Measurements from ENCODE around the gene POLR2B. TPM values are rescaled to one million over a fixed set of nuclear protein-coding genes. Genes with fewer than 3 reads are reported as not detected.

Gene POLR2B
- total and polyA plus RNA-seq, 5 experiments from 2014 or later: 45.5 to 138 (median 64.5) TPM

DNA sequence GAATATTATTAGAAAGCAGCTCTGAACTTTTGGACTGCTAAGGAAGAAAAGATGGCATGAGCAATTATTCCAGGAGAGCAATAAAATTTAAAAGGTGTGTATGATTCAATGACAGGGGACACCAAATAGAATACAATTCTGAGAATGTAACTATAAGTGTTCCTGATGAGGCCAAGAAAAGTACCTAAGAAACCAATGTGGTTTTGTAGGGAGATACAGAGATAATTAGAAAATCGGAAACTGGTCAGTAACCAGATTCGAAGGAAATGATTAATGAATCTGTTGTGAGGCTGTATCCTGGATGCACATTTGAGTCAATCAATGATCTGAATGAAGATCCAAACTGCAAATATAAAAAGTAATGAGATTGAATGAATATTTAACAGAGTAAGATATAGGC is 7.3 kb upstream of the POLR2B start:
- DNase-seq: no peak
- H3K27me3 Mint-ChIP-seq: no peaks in the 10 kb centered on the region
- H3K36me3 Mint-ChIP-seq: peaks cover 20 to 77% (median 35%) of the 10 kb centered on the region in 3 donors
- POLR2A ChIA-PET: no interaction called here
- no peak overlapping the region for H3K4me3 Mint-ChIP-seq
- H3K9me3 Mint-ChIP-seq: peaks cover 0 to 20% (median 3%) of the 10 kb centered on the region in 9 donors
- H3K4me1 Mint-ChIP-seq: peaks cover 8 to 45% (median 32%) of the 10 kb centered on the region in 4 donors
- no peak overlapping the region for H3K27ac Mint-ChIP-seq
- ATAC-seq: no peak

- Mint-ChIP-seq H3K36me3 (peaks cover 20 to 67% (median 35%) of the 10 kb centered on the region in 3 donors), H3K9me3 (peaks cover 0 to 20% (median 3%) of the 10 kb centered on the region in 9 donors), H3K4me1 (peaks cover 10 to 46% (median 36%) of the 10 kb centered on the region in 4 donors), H3K27me3 (no peaks in the 10 kb centered on the region), H3K4me3 (peak overlapping the region in 2 of 10 donors; percentile 12 to 51), H3K27ac (peak overlapping the region in 1 of 10 donors; percentile 19)
- ATAC-seq: no peak
- POLR2A ChIA-PET: no interaction called here
- DNase-seq: no peak
Measured at GRCh38 chr4:56972389-56972788, 6.3 kb upstream of the POLR2B start.

- Mint-ChIP-seq H3K4me3 (no peak overlapping the region), H3K27ac (no peak overlapping the region), H3K4me1 (peaks cover 12 to 46% (median 39%) of the 10 kb centered on the region in 4 donors), H3K9me3 (peaks cover 0 to 20% (median 3%) of the 10 kb centered on the region in 9 donors), H3K27me3 (no peaks in the 10 kb centered on the region), H3K36me3 (peaks cover 20 to 63% (median 35%) of the 10 kb centered on the region in 3 donors)
- DNase-seq (no peak), ATAC-seq (no peak)
- POLR2A ChIA-PET: no interaction called here
Measured at GRCh38 chr4:56972809-56973208, 5.9 kb upstream of the POLR2B start.

DNA sequence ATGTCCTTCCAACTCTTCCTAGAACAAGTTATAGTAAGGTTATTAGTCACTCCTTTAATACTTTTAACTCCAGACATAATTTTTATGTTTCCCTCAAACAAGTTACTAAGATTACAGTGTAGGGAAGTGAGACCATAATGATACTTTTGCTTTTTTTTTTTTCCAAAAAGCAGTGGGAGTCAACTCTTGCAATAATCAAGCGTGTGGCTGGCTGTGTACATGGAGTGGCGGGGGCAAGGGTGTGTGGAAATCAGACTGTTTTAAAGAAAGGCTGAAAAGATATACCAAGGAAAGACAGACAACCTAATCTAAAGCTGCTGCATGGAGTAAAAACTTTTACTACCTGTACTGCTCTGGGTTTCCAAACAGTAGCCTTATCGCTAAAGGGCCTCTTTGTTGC is 5.4 kb upstream of the POLR2B start:
- ATAC-seq: no peak
- DNase-seq: no peak
- H3K4me1 Mint-ChIP-seq: peaks cover 12 to 46% (median 40%) of the 10 kb centered on the region in 4 donors
- H3K36me3 Mint-ChIP-seq: peaks cover 20 to 60% (median 35%) of the 10 kb centered on the region in 3 donors
- H3K27ac Mint-ChIP-seq: no peak overlapping the region
- H3K9me3 Mint-ChIP-seq: peaks cover 0 to 20% (median 3%) of the 10 kb centered on the region in 9 donors
- peak overlapping the region in 1 of 10 donors; percentile 67 for H3K4me3 Mint-ChIP-seq
- POLR2A ChIA-PET: no interaction called here
- no peaks in the 10 kb centered on the region for H3K27me3 Mint-ChIP-seq

- DNase-seq: no peak
- no peak for ATAC-seq
- Mint-ChIP-seq H3K36me3 (peaks cover 20 to 40% (median 32%) of the 10 kb centered on the region in 3 donors), H3K27me3 (no peaks in the 10 kb centered on the region), H3K9me3 (peaks cover 0 to 20% (median 3%) of the 10 kb centered on the region in 9 donors), H3K27ac (peak overlapping the region; percentile 37 to 91 (median 73)), H3K4me3 (peak overlapping the region; percentile 98 to 100 (median 99)), H3K4me1 (peaks cover 12 to 72% (median 55%) of the 10 kb centered on the region in 4 donors)
- POLR2A ChIA-PET: interaction anchor here (1.3 to 5.2 kb wide), 6 partner anchors 15 to 540 kb away, joined by 5 to 154 read pairs (median 12); partner anchors contain the start of genes PAICS, PPAT and REST
Measured at GRCh38 chr4:56976283-56976836, 2.3 kb upstream of the POLR2B start.

DNA sequence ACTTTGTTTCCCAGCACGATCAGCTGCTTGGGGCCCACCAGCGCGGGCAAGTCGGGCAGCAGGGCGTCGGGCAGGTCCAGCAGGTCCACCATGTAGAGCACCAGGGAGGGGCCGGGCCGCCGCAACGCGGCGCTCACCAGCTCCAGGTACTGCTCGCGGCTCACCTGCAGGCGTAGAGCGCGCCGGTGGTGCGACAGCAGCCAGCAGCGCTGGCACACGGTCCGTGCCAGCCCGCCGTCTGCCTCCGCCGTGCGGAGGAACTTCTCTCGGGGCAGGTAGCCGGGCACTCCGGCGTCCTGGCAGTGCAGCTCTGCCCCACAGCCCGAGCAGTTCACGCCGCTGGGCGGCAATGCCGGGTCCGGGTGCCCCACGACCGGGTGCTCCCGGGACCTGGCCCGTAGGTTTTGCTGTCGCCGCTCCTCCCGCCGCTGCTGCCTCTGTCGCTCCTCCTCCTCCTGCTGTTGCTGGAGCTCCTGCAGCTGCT is 1.8 kb upstream of the POLR2B start:
- Mint-ChIP-seq H3K27ac (peak overlapping the region; percentile 95 to 99 (median 97)), H3K27me3 (no peaks in the 10 kb centered on the region), H3K9me3 (peaks cover 0 to 20% (median 3%) of the 10 kb centered on the region in 9 donors), H3K4me3 (peak overlapping the region; percentile 98 to 100 (median 99)), H3K4me1 (peaks cover 16 to 74% (median 59%) of the 10 kb centered on the region in 4 donors), H3K36me3 (peaks cover 20 to 39% (median 28%) of the 10 kb centered on the region in 3 donors)
- ATAC-seq (peak; percentile 49 to 50), DNase-seq (peak in 9 of 10 donors; percentile 30 to 68 (median 50))
- POLR2A ChIA-PET: interaction anchor here (0.8 to 5.2 kb wide), 11 partner anchors 9 to 1029 kb away, joined by 3 to 154 read pairs (median 8); partner anchors contain the start of genes AASDH, CEP135, PAICS and PPAT

DNA sequence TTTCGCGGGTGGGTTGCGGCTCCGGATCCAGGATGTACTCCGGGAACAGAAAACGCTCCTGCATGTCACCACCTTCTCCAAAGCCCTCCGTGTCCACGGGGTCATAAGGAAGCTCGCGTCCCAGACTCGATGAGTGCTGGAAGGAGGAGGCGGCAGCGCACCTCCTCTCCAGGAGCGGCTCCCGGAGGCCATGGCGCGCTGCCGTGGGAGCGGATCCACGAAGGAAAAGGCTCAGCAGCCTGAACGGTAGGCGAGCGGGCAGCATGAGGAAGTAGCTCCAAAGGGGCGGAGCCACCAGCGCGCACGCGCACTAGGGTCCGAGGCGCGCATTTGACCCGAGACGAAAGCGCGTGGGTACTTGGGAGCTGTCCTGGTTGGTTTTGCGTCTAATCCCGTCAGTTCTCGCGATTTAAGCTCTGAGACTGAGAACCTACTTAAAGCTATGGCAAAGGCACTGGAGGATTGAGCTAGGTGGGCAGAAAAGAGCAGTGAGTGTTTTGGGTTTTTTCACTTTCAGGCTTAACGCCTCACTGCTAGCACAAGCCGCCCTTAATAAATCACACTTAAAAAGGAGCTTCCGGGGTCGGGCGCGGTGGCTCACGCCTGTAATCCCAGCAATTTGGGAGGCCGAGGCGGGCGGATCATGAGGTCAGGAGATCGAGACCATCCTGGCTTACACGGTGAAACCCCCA is 1.2 kb upstream of the POLR2B start, which contains the start of gene NOA1:
TSS of gene NOA1 (minus strand) at position 286 of the 692 bp plus-strand sequence. CDS start at position 265, 21 bp downstream.
- H3K4me1 Mint-ChIP-seq: peaks cover 15 to 75% (median 58%) of the 10 kb centered on the region in 4 donors
- peak within 1 kb of the TSS; percentile 98 to 100 (median 99) for H3K4me3 Mint-ChIP-seq
- H3K36me3 Mint-ChIP-seq: peaks cover 16 to 38% (median 22%) of the 10 kb centered on the region in 3 donors
- POLR2A ChIA-PET: interaction anchor here (0.6 to 5.2 kb wide), 16 partner anchors 8 to 1030 kb away, joined by 3 to 154 read pairs (median 5); partner anchors contain the start of genes AASDH, CEP135, PAICS and PPAT
- H3K27ac Mint-ChIP-seq: peak within 1 kb of the TSS; percentile 95 to 99 (median 97)
- ATAC-seq: peak; percentile 85 to 87
- peak; percentile 92 to 99 (median 98) for DNase-seq
- H3K9me3 Mint-ChIP-seq: peaks cover 0 to 15% (median 2%) of the 10 kb centered on the region in 9 donors
- H3K27me3 Mint-ChIP-seq: no peaks in the 10 kb centered on the region

DNA sequence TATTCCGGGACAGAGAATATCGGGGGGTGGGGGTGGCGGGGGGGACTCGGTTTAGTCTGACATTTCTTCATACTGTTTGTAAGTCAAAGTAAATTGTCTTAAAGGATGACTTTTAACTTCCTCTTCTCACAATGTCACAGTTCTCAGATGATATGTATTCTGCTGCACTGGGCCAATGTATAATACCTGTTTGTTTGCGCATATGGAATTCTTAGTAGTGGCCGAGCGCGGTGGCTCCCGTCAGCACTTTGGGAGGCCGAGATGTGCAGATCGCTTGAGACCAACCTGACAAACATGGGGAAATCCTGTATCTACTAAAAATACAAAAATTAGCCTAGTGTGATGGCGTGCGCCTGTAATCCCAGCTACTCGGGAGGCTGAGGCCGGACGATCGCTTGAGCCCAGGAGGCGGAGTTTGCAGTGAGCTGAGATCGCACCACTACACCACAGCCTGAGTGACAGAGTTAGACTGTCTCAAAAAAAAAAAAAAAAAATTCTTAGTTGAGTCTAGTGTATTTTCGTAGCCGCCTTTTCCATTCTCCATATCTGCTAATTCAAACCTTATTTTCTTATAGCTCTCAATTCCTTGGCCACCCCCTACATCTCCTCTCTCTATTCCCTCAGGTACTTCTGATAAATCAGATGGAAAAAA is 851 bp downstream of the POLR2B start:
- Mint-ChIP-seq H3K4me1 (peaks cover 17 to 79% (median 63%) of the 10 kb centered on the region in 4 donors), H3K36me3 (peaks cover 0 to 31% (median 5%) of the 10 kb centered on the region in 3 donors), H3K9me3 (no peaks in the 10 kb centered on the region), H3K27ac (peak overlapping the region; percentile 96 to 99 (median 98)), H3K27me3 (no peaks in the 10 kb centered on the region), H3K4me3 (peak overlapping the region; percentile 98 to 100 (median 99))
- DNase-seq: peak in 4 of 10 donors; percentile 11 to 32 (median 18)
- POLR2A ChIA-PET: interaction anchor here (0.6 to 5.2 kb wide), 8 partner anchors 13 to 592 kb away, joined by 3 to 154 read pairs (median 4); partner anchors contain the start of genes AASDH, PAICS, PPAT and REST
- ATAC-seq: no peak

DNA sequence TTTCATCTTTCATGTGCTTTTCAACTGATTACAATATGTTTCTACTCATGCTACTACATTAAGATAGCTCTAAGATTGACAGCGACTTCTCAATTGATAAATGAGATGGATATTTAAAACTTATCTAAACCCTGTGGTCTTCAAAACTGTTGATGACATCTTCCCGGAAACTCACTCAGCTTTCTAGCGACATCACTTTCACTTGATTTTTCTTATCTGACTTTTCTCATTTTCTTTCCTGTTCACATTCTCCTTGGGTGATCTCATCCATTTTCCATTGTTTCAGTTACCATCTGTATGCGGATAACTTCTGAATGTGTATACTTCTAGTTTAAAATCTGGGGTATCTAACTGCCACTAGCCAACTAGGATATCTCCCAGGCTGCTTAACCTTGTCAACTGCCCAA is 3.1 kb downstream of the POLR2B start:
- peak overlapping the region; percentile 21 to 100 (median 99) for H3K4me3 Mint-ChIP-seq
- POLR2A ChIA-PET: interaction anchor here (0.7 kb wide), 1 partner anchor 1033 kb away, joined by 3 read pairs; no protein-coding TSS in a partner anchor
- no peak for ATAC-seq
- no peaks in the 10 kb centered on the region for H3K9me3 Mint-ChIP-seq
- DNase-seq: no peak
- H3K27me3 Mint-ChIP-seq: no peaks in the 10 kb centered on the region
- peaks cover 17 to 75% (median 56%) of the 10 kb centered on the region in 4 donors for H3K4me1 Mint-ChIP-seq
- peak overlapping the region; percentile 21 to 87 (median 61) for H3K27ac Mint-ChIP-seq
- H3K36me3 Mint-ChIP-seq: peaks cover 0 to 42% (median 6%) of the 10 kb centered on the region in 3 donors

DNA sequence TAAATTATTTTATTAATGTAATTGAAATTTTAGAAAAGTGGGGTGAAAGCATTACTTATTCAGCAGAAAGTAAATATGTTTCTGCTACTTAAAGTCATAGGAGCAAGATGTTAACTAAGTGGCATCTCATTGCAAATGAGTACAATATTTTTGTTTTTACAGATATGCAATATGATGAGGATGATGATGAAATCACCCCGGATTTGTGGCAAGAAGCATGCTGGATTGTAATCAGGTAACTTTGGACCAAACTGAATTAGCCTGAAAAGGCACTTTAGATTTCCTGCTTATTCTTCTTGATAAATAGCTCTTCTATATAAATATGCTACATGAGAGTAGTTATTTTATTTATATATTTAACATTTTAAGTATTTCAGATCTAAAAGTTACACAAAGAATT is 7.5 kb downstream of the POLR2B start:
- Mint-ChIP-seq H3K4me3 (no peak overlapping the region), H3K4me1 (peaks cover 25 to 75% (median 60%) of the 10 kb centered on the region in 4 donors), H3K27me3 (no peaks in the 10 kb centered on the region), H3K9me3 (no peaks in the 10 kb centered on the region), H3K27ac (no peak overlapping the region), H3K36me3 (peaks cover 0 to 77% (median 26%) of the 10 kb centered on the region in 3 donors)
- DNase-seq (no peak), ATAC-seq (no peak)
- POLR2A ChIA-PET: interaction anchor here (1.0 kb wide), 1 partner anchor 9 kb away, joined by 3 read pairs; the partner anchor contains the start of gene NOA1

DNA sequence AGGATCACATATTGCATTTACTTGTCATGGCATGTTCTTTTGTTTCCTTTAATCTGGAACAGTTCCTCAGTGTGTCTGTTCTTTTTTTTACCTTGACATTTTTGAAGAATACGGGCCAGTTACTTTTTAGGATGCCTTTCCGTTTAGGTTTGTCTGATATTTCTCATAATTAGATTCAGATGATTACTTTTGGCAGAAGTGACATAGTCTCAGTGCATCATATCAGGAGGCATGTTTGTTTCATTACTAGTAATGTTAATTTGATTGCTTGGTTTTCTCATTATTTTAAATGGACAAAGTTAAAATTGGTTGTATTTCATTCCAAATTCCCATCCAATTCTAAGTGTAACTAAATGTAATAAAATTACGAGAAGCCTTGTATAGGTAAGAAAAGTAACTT is 8.3 kb downstream of the POLR2B start:
- no peaks in the 10 kb centered on the region for H3K27me3 Mint-ChIP-seq
- ATAC-seq (no peak), DNase-seq (no peak)
- POLR2A ChIA-PET: no interaction called here
- H3K36me3 Mint-ChIP-seq: peaks cover 0 to 79% (median 28%) of the 10 kb centered on the region in 3 donors
- no peak overlapping the region for H3K27ac Mint-ChIP-seq
- H3K4me3 Mint-ChIP-seq: no peak overlapping the region
- H3K4me1 Mint-ChIP-seq: peaks cover 25 to 75% (median 55%) of the 10 kb centered on the region in 4 donors
- no peaks in the 10 kb centered on the region for H3K9me3 Mint-ChIP-seq
